Measurements from ENCODE around the gene GPC5.

- TF ChIP-seq TAF1 (IDR thresholded peaks at IDR 0.05; ENCODE audit: borderline replicate concordance, insufficient read depth, low read length) (no peak), REST (IDR thresholded peaks at IDR 0.05; ENCODE audit: insufficient read depth in 1 of 2, low read depth in 2 of 2, low read length in 2 of 2) (no peak), POLR2AphosphoS5 (IDR thresholded peaks at IDR 0.05; ENCODE audit: low read depth, low read length) (no peak), SIN3A (IDR thresholded peaks at IDR 0.05; ENCODE audit: borderline replicate concordance, insufficient read depth, low read length) (no peak), FOXP2 (optimal IDR thresholded peaks at IDR 0.05; ENCODE audit: borderline replicate concordance, extremely low read depth, extremely low read length, insufficient read depth) (no peak)
These were observed 25.5 kb upstream of the GPC5 start for GRCh38 chr13:91372911-91373310.

Measured in PFSK-1 (cell line).